ENCODE measurements around the gene CMAS.

CMAS gene

DNA sequence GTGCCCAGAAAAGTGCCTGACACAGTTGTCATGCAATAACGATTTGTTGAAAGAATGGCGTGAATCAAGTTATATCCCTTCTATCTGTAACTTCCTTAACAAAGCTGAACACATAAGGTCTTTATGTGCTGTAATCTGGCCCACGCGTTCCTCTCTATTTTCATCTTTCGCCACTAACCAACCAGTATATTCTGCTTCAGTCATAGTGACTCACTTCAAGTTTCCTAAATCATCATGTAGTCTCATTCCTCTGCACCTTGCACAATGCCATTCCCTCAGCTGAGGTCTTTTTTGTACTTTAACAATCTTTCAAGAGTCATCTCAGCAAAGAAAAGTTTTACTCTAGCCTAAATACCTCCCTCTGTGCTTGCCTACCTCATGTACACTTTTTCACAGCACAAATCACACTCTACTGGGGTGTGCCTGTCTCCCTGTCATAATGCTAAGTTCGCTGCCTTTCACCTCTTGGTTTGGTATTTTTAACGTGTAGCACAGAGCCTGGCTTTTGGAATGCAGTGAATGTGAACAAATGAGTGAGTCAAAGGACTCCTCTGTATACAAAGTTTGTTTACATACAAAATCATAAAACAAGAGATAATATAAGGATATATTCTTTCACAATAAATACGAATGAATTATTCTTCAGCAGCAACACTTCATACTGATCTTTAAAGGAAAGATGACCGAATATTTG lies 2.9 kb upstream of the CMAS start:
- H3K27me3 ChIP-seq (replicated peaks; ENCODE audit: insufficient read depth, low read length): no peaks in the 10 kb centered on the region
- H3K27ac ChIP-seq (ENCODE audit: low read length): no peak overlapping the region
- no peak overlapping the region for H3K4me3 ChIP-seq (ENCODE audit: low read length)
- DNase-seq: no peak
- no peaks in the 10 kb centered on the region for H3K36me3 ChIP-seq (replicated peaks; ENCODE audit: insufficient read depth, low read length)
- no peak overlapping the region for H3K4me2 ChIP-seq (ENCODE audit: low read depth, low read length)
- peaks cover 7% of the 10 kb centered on the region for H3K4me1 ChIP-seq (ENCODE audit: low read length)
- H2AFZ ChIP-seq (ENCODE audit: low read length): no peak overlapping the region
- no peaks in the 10 kb centered on the region for H3K9me3 ChIP-seq (replicated peaks; ENCODE audit: insufficient read depth, low read length)
- no peaks in the 10 kb centered on the region for H3F3A ChIP-seq (ENCODE audit: insufficient read depth, low read length)
- H3K9ac ChIP-seq (ENCODE audit: low read length): no peak overlapping the region
- no peaks in the 10 kb centered on the region for H4K20me1 ChIP-seq (ENCODE audit: insufficient read depth, low read length)
- TF ChIP-seq EZH2 (optimal IDR thresholded peaks at IDR 0.05; ENCODE audit: low read depth, low read length): no peak
- TF ChIP-seq, protein P1, sequence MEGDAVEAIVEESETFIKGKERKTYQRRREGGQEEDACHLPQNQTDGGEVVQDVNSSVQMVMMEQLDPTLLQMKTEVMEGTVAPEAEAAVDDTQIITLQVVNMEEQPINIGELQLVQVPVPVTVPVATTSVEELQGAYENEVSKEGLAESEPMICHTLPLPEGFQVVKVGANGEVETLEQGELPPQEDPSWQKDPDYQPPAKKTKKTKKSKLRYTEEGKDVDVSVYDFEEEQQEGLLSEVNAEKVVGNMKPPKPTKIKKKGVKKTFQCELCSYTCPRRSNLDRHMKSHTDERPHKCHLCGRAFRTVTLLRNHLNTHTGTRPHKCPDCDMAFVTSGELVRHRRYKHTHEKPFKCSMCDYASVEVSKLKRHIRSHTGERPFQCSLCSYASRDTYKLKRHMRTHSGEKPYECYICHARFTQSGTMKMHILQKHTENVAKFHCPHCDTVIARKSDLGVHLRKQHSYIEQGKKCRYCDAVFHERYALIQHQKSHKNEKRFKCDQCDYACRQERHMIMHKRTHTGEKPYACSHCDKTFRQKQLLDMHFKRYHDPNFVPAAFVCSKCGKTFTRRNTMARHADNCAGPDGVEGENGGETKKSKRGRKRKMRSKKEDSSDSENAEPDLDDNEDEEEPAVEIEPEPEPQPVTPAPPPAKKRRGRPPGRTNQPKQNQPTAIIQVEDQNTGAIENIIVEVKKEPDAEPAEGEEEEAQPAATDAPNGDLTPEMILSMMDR (IDR thresholded peaks at IDR 0.05; ENCODE audit: low read length): no peak
- no peak for TF ChIP-seq EZH2phosphoT487 (IDR thresholded peaks at IDR 0.05; ENCODE audit: low read length)
- H3K79me2 ChIP-seq (ENCODE audit: low read length): peaks cover 17% of the 10 kb centered on the region
- no peaks in the 10 kb centered on the region for H3K9me2 ChIP-seq (replicated peaks; ENCODE audit: insufficient read depth, low read length)

DNA sequence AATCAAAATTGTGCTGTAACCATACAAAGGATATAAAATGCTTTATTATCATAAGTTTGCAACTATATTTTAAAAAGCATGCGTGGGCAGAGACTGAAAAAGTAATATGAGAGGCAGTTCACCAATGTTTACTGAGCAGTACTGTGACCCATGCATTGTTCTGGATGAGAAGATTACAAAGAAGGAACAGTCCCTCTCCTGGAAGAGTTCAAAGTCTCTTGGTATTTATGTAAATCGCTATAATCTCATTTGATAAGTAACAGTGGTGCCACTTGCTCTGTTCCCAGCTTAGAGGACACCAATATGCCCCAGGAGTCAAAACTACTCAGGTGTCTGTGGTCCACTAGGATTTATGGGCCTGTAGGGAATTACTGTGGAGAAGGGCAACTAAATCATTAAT lies 2.1 kb upstream of the CMAS start:
- Histone ChIP-seq H3K4me2 (ENCODE audit: low read depth, low read length) (no peak overlapping the region), H3K9me2 (replicated peaks; ENCODE audit: insufficient read depth, low read length) (no peaks in the 10 kb centered on the region), H3K4me3 (ENCODE audit: low read length) (no peak overlapping the region), H3K79me2 (ENCODE audit: low read length) (peaks cover 20% of the 10 kb centered on the region), H3F3A (ENCODE audit: insufficient read depth, low read length) (no peaks in the 10 kb centered on the region), H3K36me3 (replicated peaks; ENCODE audit: insufficient read depth, low read length) (no peaks in the 10 kb centered on the region), H4K20me1 (ENCODE audit: insufficient read depth, low read length) (no peaks in the 10 kb centered on the region), H3K9ac (ENCODE audit: low read length) (no peak overlapping the region), H3K4me1 (ENCODE audit: low read length) (peaks cover 7% of the 10 kb centered on the region), H3K27me3 (replicated peaks; ENCODE audit: insufficient read depth, low read length) (no peaks in the 10 kb centered on the region), H2AFZ (ENCODE audit: low read length) (no peak overlapping the region), H3K9me3 (replicated peaks; ENCODE audit: insufficient read depth, low read length) (no peaks in the 10 kb centered on the region), H3K27ac (ENCODE audit: low read length) (no peak overlapping the region)
- DNase-seq: no peak
- TF ChIP-seq, protein P1 (IDR thresholded peaks at IDR 0.05; ENCODE audit: low read length): no peak
- TF ChIP-seq EZH2phosphoT487 (IDR thresholded peaks at IDR 0.05; ENCODE audit: low read length): no peak
- TF ChIP-seq EZH2 (optimal IDR thresholded peaks at IDR 0.05; ENCODE audit: low read depth, low read length): no peak

DNA sequence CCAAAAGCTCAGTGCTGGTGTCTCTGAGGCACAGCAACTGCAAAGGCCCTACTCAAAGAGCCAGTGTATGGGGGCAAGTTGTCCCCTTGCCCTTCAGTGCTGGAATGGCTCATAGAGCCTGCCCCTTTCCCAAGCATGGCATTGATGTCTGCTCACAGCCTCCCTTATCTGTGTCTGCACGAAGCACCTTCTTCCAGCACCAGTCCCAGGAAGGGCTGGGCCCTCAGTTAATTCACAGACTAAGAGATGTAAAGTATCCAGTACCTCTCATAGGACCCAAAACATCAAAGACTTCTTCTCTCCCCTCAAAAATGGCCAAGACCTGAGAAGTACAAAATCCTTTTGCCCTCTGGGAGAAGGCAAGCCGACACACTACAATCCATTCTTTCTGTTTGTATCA lies 1.6 kb upstream of the CMAS start:
- H3K9me2 ChIP-seq (replicated peaks; ENCODE audit: insufficient read depth, low read length): no peaks in the 10 kb centered on the region
- no peak overlapping the region for H3K9ac ChIP-seq (ENCODE audit: low read length)
- no peaks in the 10 kb centered on the region for H3K27me3 ChIP-seq (replicated peaks; ENCODE audit: insufficient read depth, low read length)
- DNase-seq: no peak
- TF ChIP-seq EZH2phosphoT487 (IDR thresholded peaks at IDR 0.05; ENCODE audit: low read length) (no peak), EZH2 (optimal IDR thresholded peaks at IDR 0.05; ENCODE audit: low read depth, low read length) (no peak)
- TF ChIP-seq, protein P1 (IDR thresholded peaks at IDR 0.05; ENCODE audit: low read length): no peak
- H3K9me3 ChIP-seq (replicated peaks; ENCODE audit: insufficient read depth, low read length): no peaks in the 10 kb centered on the region
- H3K4me3 ChIP-seq (ENCODE audit: low read length): no peak overlapping the region
- peaks cover 20% of the 10 kb centered on the region for H3K79me2 ChIP-seq (ENCODE audit: low read length)
- H3K4me2 ChIP-seq (ENCODE audit: low read depth, low read length): no peak overlapping the region
- no peak overlapping the region for H2AFZ ChIP-seq (ENCODE audit: low read length)
- no peak overlapping the region for H3K27ac ChIP-seq (ENCODE audit: low read length)
- H4K20me1 ChIP-seq (ENCODE audit: insufficient read depth, low read length): no peaks in the 10 kb centered on the region
- no peaks in the 10 kb centered on the region for H3F3A ChIP-seq (ENCODE audit: insufficient read depth, low read length)
- peaks cover 7% of the 10 kb centered on the region for H3K4me1 ChIP-seq (ENCODE audit: low read length)
- H3K36me3 ChIP-seq (replicated peaks; ENCODE audit: insufficient read depth, low read length): no peaks in the 10 kb centered on the region
